ENCODE data around the gene RPS19.
"Not testable (repeated sequence)": the region's sequence is repeated elsewhere in the genome, so short reads cannot be mapped to it uniquely, and the experiment has no call there.

The RPS19 gene

DNA sequence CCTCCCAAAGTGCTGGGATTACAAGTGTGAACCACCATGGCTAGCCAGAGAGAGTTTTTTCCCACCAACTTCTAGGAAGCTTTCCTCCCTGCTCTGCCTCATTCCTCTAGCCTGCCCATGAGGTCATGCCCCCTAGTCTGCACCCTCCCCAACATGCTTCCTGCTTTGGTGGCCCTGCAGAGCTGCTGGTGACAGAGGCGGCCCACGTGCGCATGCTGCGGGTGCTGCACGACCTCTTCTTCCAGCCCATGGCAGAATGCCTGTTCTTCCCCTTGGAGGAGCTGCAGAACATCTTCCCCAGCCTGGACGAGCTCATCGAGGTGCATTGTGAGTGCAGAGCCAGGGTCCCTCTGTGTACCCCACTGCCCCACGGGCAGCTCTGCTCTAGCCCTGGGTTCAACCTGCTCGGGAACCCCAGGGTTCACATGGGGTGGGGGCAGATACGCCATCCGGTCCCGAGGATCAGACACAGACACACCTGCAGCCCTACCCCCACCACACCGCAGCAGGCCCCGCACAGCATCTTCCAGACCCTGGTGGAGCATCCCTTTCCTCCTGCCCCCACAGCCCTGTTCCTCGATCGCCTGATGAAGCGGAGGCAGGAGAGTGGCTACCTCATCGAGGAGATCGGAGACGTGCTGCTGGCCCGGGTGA lies 41.8 kb downstream of the RPS19 start:
- no peak for DNase-seq (ENCODE audit: low read depth in 2 of 2)

DNA sequence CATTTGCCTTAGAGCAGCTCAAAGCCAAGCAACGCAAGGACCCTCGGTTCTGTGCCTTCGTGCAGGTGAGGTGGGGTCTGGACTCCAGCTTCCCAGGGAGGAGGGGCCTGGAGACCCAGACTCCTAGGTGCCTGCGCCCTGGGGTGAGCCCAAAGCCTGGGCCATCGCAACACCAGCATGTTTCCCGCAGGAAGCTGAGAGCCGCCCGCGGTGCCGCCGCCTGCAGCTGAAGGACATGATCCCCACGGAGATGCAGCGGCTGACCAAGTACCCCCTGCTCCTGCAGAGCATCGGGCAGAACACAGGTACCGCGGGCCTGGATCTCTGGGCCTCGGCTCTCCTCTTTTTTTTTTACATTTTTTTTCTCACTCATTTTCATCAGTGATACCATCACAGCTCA lies 42.5 kb downstream of the RPS19 start:
- DNase-seq (ENCODE audit: low read depth in 2 of 2), result no peak

- DNase-seq (ENCODE audit: low read depth in 2 of 2), result no peak
These were observed 43.3 kb downstream of the RPS19 start for GRCh38 chr19:41903193-41903953.

DNA sequence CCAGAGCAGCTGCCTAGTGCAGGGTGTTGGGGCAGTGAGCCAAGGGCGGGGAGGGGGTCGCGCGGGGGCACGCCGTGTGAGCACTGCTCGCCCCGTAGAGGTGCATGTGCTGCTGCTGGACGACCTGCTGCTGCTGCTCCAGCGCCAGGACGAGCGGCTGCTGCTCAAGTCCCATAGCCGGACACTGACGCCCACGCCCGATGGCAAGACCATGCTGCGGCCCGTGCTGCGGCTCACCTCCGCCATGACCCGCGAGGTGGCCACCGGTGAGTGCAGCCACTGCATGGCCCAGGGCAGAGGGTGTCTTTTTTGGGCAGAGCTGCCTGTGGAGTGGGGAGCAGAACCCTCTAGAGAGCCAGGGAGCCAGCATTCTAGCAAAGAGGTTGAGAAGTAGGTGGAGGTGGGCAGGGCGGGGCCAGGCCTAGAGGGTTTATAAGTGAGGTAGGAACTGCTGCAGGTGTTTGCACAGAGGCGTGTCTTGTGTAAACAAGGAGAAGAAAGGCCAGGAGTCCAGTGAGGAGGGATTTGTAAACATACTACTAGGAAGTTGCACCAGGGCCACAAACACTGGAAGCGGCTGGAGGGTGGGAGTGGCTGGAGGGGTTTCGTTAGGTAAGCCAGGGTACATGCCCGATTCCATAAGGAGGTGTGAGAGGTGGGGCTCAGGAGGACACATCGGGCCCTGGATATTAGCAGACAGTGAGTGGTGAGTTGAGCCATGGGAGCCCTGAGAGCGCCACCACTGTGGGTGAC lies 44.2 kb downstream of the RPS19 start:
- no peak for DNase-seq (ENCODE audit: low read depth in 2 of 2)

- no peak for DNase-seq (ENCODE audit: low read depth in 2 of 2)
These were observed 45.4 kb downstream of the RPS19 start for GRCh38 chr19:41905273-41906002.

DNA sequence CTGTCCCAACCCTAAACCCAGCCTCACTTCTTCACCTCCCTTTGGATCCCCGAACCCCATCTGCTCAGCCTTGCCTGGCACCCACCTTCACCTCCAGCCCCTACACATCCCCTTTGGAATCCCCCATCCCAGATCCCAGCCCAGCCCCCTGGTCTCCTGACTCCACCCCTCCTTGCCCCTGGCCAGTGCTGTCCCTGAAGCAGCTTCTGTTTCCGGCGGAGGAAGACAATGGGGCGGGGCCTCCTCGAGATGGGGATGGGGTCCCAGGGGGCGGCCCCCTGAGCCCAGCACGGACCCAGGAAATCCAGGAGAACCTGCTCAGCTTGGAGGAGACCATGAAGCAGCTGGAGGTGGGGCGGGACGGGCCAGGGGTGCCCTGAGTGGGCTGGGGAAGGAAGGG lies 46.2 kb downstream of the RPS19 start:
- DNase-seq (ENCODE audit: low read depth in 2 of 2), result no peak

GRCh38 chr19:41906916-41907680 lies 47.0 kb downstream of the RPS19 start:
- DNase-seq (ENCODE audit: low read depth in 2 of 2), result no peak

- DNase-seq (ENCODE audit: low read depth in 2 of 2), result no peak
These were observed 48.0 kb downstream of the RPS19 start for GRCh38 chr19:41907994-41908615.

DNA sequence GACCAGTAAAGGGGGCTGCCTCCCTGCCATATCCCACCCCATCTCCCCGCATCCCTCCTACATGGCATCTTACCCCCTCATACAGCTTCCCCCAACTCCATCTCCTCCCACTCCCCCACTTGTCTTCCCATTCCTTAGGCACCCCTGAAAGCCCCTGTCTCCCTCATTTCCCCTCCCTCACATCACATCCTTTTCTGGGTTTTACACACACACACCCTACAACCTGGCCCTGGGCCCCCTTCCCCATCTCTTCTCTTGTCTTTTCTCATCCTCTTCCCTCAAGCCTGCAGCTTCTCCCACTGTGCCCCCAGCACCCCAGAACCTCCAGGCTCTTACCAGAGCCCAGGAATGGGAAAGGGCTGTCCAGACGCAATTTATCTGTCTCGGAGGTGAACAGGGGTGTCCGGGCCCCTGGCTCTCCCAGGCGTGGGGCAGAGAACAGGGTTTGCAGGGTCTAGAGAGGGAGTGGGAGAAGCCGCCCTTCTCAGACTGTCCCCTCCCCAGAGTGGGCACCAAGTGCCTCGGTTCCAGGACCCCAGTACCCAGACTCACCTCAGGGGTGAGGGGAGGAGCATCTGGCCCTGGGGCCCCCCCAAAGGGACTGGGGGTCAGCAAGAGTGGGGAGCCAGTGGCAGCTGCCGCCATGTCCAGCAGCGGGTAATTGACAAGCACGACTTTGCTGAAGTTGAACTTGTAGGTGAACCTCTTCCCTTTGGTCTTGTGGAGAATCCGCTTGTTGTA lies 48.8 kb downstream of the RPS19 start:
- DNase-seq (ENCODE audit: low read depth in 2 of 2), result no peak

GRCh38 chr19:41909706-41910105 lies 49.7 kb downstream of the RPS19 start:
- DNase-seq (ENCODE audit: low read depth in 2 of 2), result no peak

GRCh38 chr19:41910240-41910991 lies 50.4 kb downstream of the RPS19 start:
- DNase-seq (ENCODE audit: low read depth in 2 of 2), result no peak

DNA sequence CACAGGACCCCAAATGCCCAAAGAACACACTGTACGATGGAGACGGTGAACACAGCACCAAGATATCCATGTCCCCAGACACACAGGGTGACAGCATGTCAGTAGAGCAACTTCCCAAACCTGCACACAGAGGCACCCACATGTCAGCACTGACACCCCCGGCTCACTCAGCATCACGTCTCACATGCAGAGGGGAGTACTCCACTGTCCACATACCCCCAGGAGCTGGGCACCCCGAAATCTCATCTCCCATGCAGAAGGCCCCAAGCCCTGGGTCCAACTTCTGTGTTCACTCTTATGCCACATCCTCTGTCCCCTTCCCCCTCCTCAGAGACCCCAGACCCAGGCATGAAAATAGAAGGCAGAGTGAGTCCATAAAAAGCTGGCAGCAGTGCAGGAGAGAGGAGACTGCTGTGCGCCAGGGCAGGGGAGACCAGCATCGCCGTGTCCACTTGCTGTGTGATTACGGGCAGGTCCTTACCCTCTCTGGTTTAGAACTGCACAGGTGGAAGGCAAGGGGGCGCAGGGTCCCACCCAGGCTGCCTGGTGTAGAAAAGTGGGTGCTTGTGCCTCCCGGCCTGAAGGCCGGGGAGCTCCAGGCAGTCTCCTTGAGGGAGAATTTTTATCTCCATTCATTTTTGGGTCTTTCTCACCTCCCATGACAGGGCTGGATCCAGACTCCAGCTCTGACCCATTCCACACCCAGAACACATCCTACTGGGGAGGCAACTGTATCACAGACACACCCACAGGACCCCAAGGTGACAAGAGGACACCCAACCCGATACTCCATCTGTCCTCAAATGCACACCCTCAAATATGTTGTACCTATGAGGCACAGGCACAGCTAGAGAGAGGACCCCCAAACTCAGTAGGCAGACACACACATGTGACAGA lies 51.2 kb downstream of the RPS19 start:
- DNase-seq (ENCODE audit: low read depth in 2 of 2), result no peak

GRCh38 chr19:41911889-41912731 lies 52.1 kb downstream of the RPS19 start:
- no peak for DNase-seq (ENCODE audit: low read depth in 2 of 2)

DNA sequence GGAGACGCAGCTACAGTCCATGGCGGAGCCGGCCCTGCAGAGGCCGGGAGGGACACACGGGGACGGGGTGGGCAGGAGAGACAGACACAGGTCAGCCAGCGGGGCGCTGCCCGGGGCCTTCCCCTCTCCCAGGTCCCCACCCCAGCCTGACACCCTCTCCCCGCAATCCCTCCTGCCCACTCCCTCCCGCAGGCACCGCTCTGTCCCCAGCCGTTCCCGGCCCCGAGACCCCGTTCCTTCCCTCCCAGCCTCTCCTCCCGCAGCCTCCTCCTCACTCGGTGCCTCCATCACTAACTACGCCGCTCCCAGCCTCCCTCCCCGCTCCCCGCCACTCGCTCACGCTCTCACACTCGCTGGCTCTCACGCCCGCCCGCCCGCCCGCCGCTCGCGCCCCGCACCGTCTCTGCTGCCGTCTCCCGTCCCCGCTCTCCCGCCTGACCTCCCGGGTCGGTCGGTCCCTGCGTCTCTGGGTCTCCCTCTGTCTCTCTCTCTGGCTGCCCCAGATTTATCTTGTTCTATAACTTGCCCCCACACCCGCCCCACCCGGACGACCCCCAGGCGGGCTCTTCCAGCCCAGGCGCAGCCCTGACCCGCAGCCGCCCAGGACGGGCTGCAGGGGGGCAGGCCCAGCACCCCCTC lies 53.0 kb downstream of the RPS19 start:
- no peak for DNase-seq (ENCODE audit: low read depth in 2 of 2)

- DNase-seq (ENCODE audit: low read depth in 2 of 2), result no peak
These were observed 53.7 kb downstream of the RPS19 start for GRCh38 chr19:41913538-41914423.

- not testable (repeated sequence) for DNase-seq (ENCODE audit: low read depth in 2 of 2)
These were observed 54.4 kb downstream of the RPS19 start for GRCh38 chr19:41914424-41914834.

Measured in stimulated activated CD8-positive, alpha-beta memory T cell treated with anti-CD3 and anti-CD28 coated beads, Interleukin-2, amount 100 ng/mL, for 48 hours (primary cell).